Stimulated activated CD4-positive, alpha-beta T cell treated with anti-CD3 and anti-CD28 coated beads, Interleukin-2, amount 100 ng/mL, for 48 hours (primary cell): ENCODE measurements around the gene CALHM4.
A peak's percentile ranks its signal among the peaks of the same experiment; 100 is the strongest.

Experiments
- DNase-seq, 2 donors: peaks; one replicate each; pipeline ENCODE4 v3.0.0-alpha.2; 2020

CALHM4 gene

GRCh38 chr6:116543149-116543548, 10.4 kb upstream of the CALHM4 start:
- no peak for DNase-seq

GRCh38 chr6:116545651-116546050, 7.9 kb upstream of the CALHM4 start, which contains the start of gene TRAPPC3L:
TSS of gene TRAPPC3L (minus strand) at chr6:116545684. CDS start at chr6:116545514, 170 bp downstream.
- DNase-seq = no peak

GRCh38 chr6:116547358-116547757, 6.2 kb upstream of the CALHM4 start:
- DNase-seq = no peak

GRCh38 chr6:116550796-116551195, 2.8 kb upstream of the CALHM4 start:
- DNase-seq = no peak

- no peak for DNase-seq
These were observed 2.5 kb downstream of the CALHM4 start for GRCh38 chr6:116556065-116556464.

- no peak for DNase-seq
These were observed 3.4 kb downstream of the CALHM4 start for GRCh38 chr6:116556814-116557415.

GRCh38 chr6:116557893-116558292, 4.3 kb downstream of the CALHM4 start:
- no peak for DNase-seq

GRCh38 chr6:116560130-116560529, 6.6 kb downstream of the CALHM4 start:
- no peak for DNase-seq

- peak; percentile 59 to 61 for DNase-seq
These were observed 7.9 kb downstream of the CALHM4 start for GRCh38 chr6:116561377-116562018.

- no peak for DNase-seq
These were observed 8.5 kb downstream of the CALHM4 start for GRCh38 chr6:116562019-116562403.

GRCh38 chr6:116562614-116563013, 9.1 kb downstream of the CALHM4 start:
- DNase-seq = no peak

- DNase-seq = no peak
These were observed 10.3 kb downstream of the CALHM4 start for GRCh38 chr6:116563830-116564229.

GRCh38 chr6:116564311-116564710, 10.8 kb downstream of the CALHM4 start:
- no peak for DNase-seq

- DNase-seq = no peak
These were observed 11.6 kb downstream of the CALHM4 start for GRCh38 chr6:116564921-116565872.

- DNase-seq = no peak
These were observed 14.6 kb downstream of the CALHM4 start for GRCh38 chr6:116568111-116568510.

GRCh38 chr6:116568821-116569755, 15.5 kb downstream of the CALHM4 start:
- no peak for DNase-seq

GRCh38 chr6:116570856-116571682, 17.5 kb downstream of the CALHM4 start, which contains the start of gene RWDD1:
TSS of gene RWDD1 (plus strand) at chr6:116571504. CDS start at chr6:116571583, 79 bp downstream.
- peak; percentile 93 to 95 for DNase-seq

GRCh38 chr6:116571683-116572000, 18.1 kb downstream of the CALHM4 start:
- no peak for DNase-seq

- DNase-seq = peak in 1 of 2 donors; percentile 14
These were observed 18.6 kb downstream of the CALHM4 start for GRCh38 chr6:116572162-116572561.

GRCh38 chr6:116575227-116575626, 21.7 kb downstream of the CALHM4 start:
- no peak for DNase-seq

GRCh38 chr6:116577486-116577885, 23.9 kb downstream of the CALHM4 start:
- DNase-seq = no peak

- no peak for DNase-seq
These were observed 24.8 kb downstream of the CALHM4 start for GRCh38 chr6:116578335-116578734.
